ENCODE results near the gene GBP6.

DNA sequence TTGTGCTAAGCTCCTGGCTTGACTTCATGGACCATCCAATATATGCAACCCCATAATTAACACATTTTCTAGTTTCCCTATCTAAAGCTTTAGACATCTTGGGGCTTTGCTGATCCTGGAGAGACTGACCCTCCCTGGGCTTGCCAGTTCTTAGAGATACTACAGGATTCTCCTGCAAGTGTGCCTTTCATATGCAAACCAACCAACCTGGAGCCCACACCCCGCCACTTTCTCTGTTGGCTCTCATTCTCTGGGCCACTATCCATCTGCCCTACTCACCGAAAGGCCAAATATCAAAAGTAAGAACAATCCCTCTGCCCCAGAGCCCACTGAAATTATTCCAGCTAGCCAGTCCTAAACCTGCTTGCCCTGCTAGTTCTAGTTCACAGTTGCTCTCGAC, 2.2 kb upstream of the GBP6 start:
- TF ChIP-seq, protein P1, sequence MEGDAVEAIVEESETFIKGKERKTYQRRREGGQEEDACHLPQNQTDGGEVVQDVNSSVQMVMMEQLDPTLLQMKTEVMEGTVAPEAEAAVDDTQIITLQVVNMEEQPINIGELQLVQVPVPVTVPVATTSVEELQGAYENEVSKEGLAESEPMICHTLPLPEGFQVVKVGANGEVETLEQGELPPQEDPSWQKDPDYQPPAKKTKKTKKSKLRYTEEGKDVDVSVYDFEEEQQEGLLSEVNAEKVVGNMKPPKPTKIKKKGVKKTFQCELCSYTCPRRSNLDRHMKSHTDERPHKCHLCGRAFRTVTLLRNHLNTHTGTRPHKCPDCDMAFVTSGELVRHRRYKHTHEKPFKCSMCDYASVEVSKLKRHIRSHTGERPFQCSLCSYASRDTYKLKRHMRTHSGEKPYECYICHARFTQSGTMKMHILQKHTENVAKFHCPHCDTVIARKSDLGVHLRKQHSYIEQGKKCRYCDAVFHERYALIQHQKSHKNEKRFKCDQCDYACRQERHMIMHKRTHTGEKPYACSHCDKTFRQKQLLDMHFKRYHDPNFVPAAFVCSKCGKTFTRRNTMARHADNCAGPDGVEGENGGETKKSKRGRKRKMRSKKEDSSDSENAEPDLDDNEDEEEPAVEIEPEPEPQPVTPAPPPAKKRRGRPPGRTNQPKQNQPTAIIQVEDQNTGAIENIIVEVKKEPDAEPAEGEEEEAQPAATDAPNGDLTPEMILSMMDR (IDR thresholded peaks at IDR 0.05) = no peak
- TF ChIP-seq POLR2A (IDR thresholded peaks at IDR 0.05) (no peak), POLR2AphosphoS5 (IDR thresholded peaks at IDR 0.05) (no peak)

All from breast epithelium (tissue), 3 donors.